Thyroid gland (tissue), 4 donors: ENCODE measurements around the gene CCDC34. TPM values are rescaled to one million over a fixed set of nuclear protein-coding genes. Genes with fewer than 3 reads are reported as not detected.

Experiments
- DNase-seq, 2 donors: peaks; one replicate each; pipeline ENCODE4 v3.0.0-alpha.2; 2019
- H3K27ac ChIP-seq, 3 donors: fragments of 200-600 bp; sonication (generic); 1 replicate in 2 of 3; 2 replicates in 1 of 3; pipeline ENCODE4 v1.5.1; 2016 to 2019; ENCODE audit warnings: mild to moderate bottlenecking in 1 of 3, moderate library complexity in 1 of 3
- H3K27me3 ChIP-seq: fragments of 200-600 bp; sonication (generic); one replicate; pipeline ENCODE4 v1.5.1; 2019
- H3K36me3 ChIP-seq, 2 donors: fragments of 200-600 bp; sonication (generic); one replicate each; pipeline ENCODE4 v1.5.1; 2016 to 2019
- H3K4me1 ChIP-seq, 2 donors: fragments of 200-600 bp; sonication (generic); one replicate each; pipeline ENCODE4 v1.5.1; 2017 to 2019
- H3K4me3 ChIP-seq, 3 donors: fragments of 200-600 bp; sonication (generic); replicated peaks in 1 of 3; 1 replicate in 2 of 3; 2 replicates in 1 of 3; pipeline ENCODE4 v1.5.1; 2016; ENCODE audit warnings: mild to moderate bottlenecking in 1 of 3
- H3K9me3 ChIP-seq: fragments of 200-600 bp; sonication (generic); one replicate; pipeline ENCODE4 v1.5.1; 2017
- CTCF ChIP-seq, 6 experiments: fragments of 200-600 bp in 3 of 6; fragments of 450-650 bp in 3 of 6; sonication (generic) in 3 of 6; IDR thresholded peaks; one replicate each; pipeline ENCODE4 v1.5.1; 2016 to 2019; ENCODE audit warnings: antibody characterized with exemption in 6 of 6, mild to moderate bottlenecking in 2 of 6, inconsistent platforms in 1 of 6, moderate library complexity in 1 of 6
- POLR2A ChIP-seq, 2 donors: fragments of 450-650 bp; IDR thresholded peaks; one replicate each; pipeline ENCODE4 v1.6.1; 2017; ENCODE audit warnings: antibody characterized with exemption in 2 of 2, mild to moderate bottlenecking in 2 of 2, moderate library complexity in 1 of 2
- WGBS, 2 donors: methylation state at CpG; one replicate each; pipeline ENCODE4 v1.1.5; 2017; 5-methylcytosine and 5-hydroxymethylcytosine counted together
- intact Hi-C: fragments of 100-400 bp; cut with DNase I; formaldehyde crosslinking; loops from one replicate; pipeline ENCODE4 v1.15.1; 2023
- total RNA-seq, 4 donors: library from RNA; depleted of rRNA; stranded (reverse); fragments of >200 nt; gene quantifications; one replicate each; pipeline ENCODE4 v1.2.3, GENCODE V29; 2016

CCDC34 gene
- total RNA-seq, 4 donors from 2014 or later = 2.1 to 4.6 (median 3.9) TPM

- intact Hi-C loops = no loop called here
- Histone ChIP-seq H3K27me3 (no peaks in the 10 kb centered on the region), H3K4me3 (no peak overlapping the region), H3K36me3 (no peaks in the 10 kb centered on the region), H3K9me3 (no peaks in the 10 kb centered on the region), H3K27ac (no peak overlapping the region), H3K4me1 (peaks cover 11 to 24% of the 10 kb centered on the region in 2 donors)
- no peak for TF ChIP-seq POLR2A (IDR thresholded peaks at IDR 0.05)
- TF ChIP-seq CTCF (IDR thresholded peaks at IDR 0.05) = no peak
- DNase-seq = no peak
These were observed 46.0 kb upstream of the CCDC34 start for GRCh38 chr11:27409049-27409448.

- H3K27me3 ChIP-seq = no peaks in the 10 kb centered on the region
- 85 to 93% methylated on average over 2 of the region's 2 CpGs for WGBS, 2 donors
- H3K27ac ChIP-seq = no peak overlapping the region
- H3K9me3 ChIP-seq = no peaks in the 10 kb centered on the region
- H3K4me1 ChIP-seq = peaks cover 11 to 24% of the 10 kb centered on the region in 2 donors
- H3K4me3 ChIP-seq = no peak overlapping the region
- H3K36me3 ChIP-seq = no peaks in the 10 kb centered on the region
- intact Hi-C loops = no loop called here
- no peak for TF ChIP-seq POLR2A (IDR thresholded peaks at IDR 0.05)
- TF ChIP-seq CTCF (IDR thresholded peaks at IDR 0.05) = no peak
- no peak for DNase-seq
These were observed 45.3 kb upstream of the CCDC34 start for GRCh38 chr11:27408246-27408800.

- H3K9me3 ChIP-seq = no peaks in the 10 kb centered on the region
- H3K27ac ChIP-seq = no peak overlapping the region
- no peak overlapping the region for H3K4me3 ChIP-seq
- intact Hi-C loops = no loop called here
- H3K36me3 ChIP-seq = no peaks in the 10 kb centered on the region
- no peak for DNase-seq
- peaks cover 15 to 24% of the 10 kb centered on the region in 2 donors for H3K4me1 ChIP-seq
- 71 to 77% methylated on average over 3 of the region's 3 CpGs for whole genome bisulfite sequencing, 2 donors
- H3K27me3 ChIP-seq = no peaks in the 10 kb centered on the region
- no peak for TF ChIP-seq CTCF (IDR thresholded peaks at IDR 0.05)
- TF ChIP-seq POLR2A (IDR thresholded peaks at IDR 0.05) = no peak
These were observed 43.7 kb upstream of the CCDC34 start for GRCh38 chr11:27406498-27407354.

GRCh38 chr11:27405134-27405533 lies 42.1 kb upstream of the CCDC34 start:
- Histone ChIP-seq H3K36me3 (no peaks in the 10 kb centered on the region), H3K4me1 (peaks cover 16 to 24% of the 10 kb centered on the region in 2 donors), H3K27me3 (no peaks in the 10 kb centered on the region), H3K27ac (no peak overlapping the region), H3K4me3 (no peak overlapping the region), H3K9me3 (no peaks in the 10 kb centered on the region)
- TF ChIP-seq CTCF (IDR thresholded peaks at IDR 0.05) (no peak), POLR2A (IDR thresholded peaks at IDR 0.05) (no peak)
- DNase-seq = peak in 1 of 2 donors; percentile 13
- intact Hi-C loops = no loop called here
- 66 to 71% methylated on average over 3 of the region's 3 CpGs for WGBS, 2 donors

GRCh38 chr11:27404427-27404826 lies 41.4 kb upstream of the CCDC34 start:
- H3K4me1 ChIP-seq = peaks cover 16 to 24% of the 10 kb centered on the region in 2 donors
- H3K9me3 ChIP-seq = no peaks in the 10 kb centered on the region
- no peak overlapping the region for H3K27ac ChIP-seq
- no peak overlapping the region for H3K4me3 ChIP-seq
- H3K36me3 ChIP-seq = no peaks in the 10 kb centered on the region
- 88 to 91% methylated on average over 2 of the region's 2 CpGs for WGBS, 2 donors
- no peaks in the 10 kb centered on the region for H3K27me3 ChIP-seq
- no peak for TF ChIP-seq CTCF (IDR thresholded peaks at IDR 0.05)
- no peak for TF ChIP-seq POLR2A (IDR thresholded peaks at IDR 0.05)
- intact Hi-C loops = no loop called here
- DNase-seq = no peak
